Lower lobe of right lung (tissue), 2 donors: ENCODE data around the gene SORL1. TPM values are rescaled to one million over a fixed set of nuclear protein-coding genes. Genes with fewer than 3 reads are reported as not detected.

Experiments used
- ATAC-seq, 2 donors: fragments of 200-7000 bp; cut with Tn5 transposase; one replicate each; pipeline ENCODE4 v1.9.1; 2020 to 2022; ENCODE audit warnings: mild to moderate bottlenecking in 2 of 2, moderate library complexity in 2 of 2
- DNase-seq: peaks from one replicate; pipeline ENCODE4 v3.0.0-alpha.2; 2020
- H3K27ac ChIP-seq: fragments of 200-600 bp; one replicate; pipeline ENCODE4 v1.8.0; 2022
- H3K27me3 ChIP-seq: fragments of 200-600 bp; one replicate; pipeline ENCODE4 v1.8.0; 2022; ENCODE audit warnings: low read depth
- H3K36me3 ChIP-seq: fragments of 200-600 bp; one replicate; pipeline ENCODE4 v1.8.0; 2022; ENCODE audit warnings: mild to moderate bottlenecking
- H3K4me1 ChIP-seq: fragments of 200-600 bp; one replicate; pipeline ENCODE4 v1.8.0; 2022
- H3K4me3 ChIP-seq: fragments of 200-600 bp; one replicate; pipeline ENCODE4 v1.8.0; 2022; ENCODE audit warnings: mild to moderate bottlenecking
- H3K9me3 ChIP-seq: fragments of 200-600 bp; one replicate; pipeline ENCODE4 v1.8.0; 2022
- CTCF ChIP-seq: fragments of 200-600 bp; IDR thresholded peaks from one replicate; pipeline ENCODE4 v1.8.0; 2022; ENCODE audit warnings: antibody characterized with exemption, mild to moderate bottlenecking
- intact Hi-C: fragments of 100-400 bp; cut with DNase I; formaldehyde crosslinking; loops from one replicate; pipeline ENCODE4 v1.11.0; 2022
- total RNA-seq: library from RNA; stranded (reverse); fragmentation: NEBNext Ultra II Directional; extraction: Animal tissue kit (Norgen Biotek cat#: 25700); gene quantifications from one replicate; pipeline ENCODE4 v1.2.1, GENCODE V29; 2021
- donor health status: DM: no; HTN: yes; CAD: no; lungs with severe emphysema.

The SORL1 gene
- total RNA-seq, 1 donor from 2014 or later = 74.0 TPM

- TF ChIP-seq CTCF = no peak
- intact Hi-C loops = no loop called here
Observed at GRCh38 chr11:121581607-121582006, 129.5 kb downstream of the SORL1 start.

GRCh38 chr11:121582296-121582695 is 130.2 kb downstream of the SORL1 start:
- Histone ChIP-seq H3K36me3 (peaks cover 11% of the 10 kb centered on the region), H3K27me3 (no peaks in the 10 kb centered on the region), H3K27ac (no peak overlapping the region), H3K9me3 (no peaks in the 10 kb centered on the region), H3K4me3 (no peak overlapping the region), H3K4me1 (peaks cover 23% of the 10 kb centered on the region)
- TF ChIP-seq CTCF = no peak
- ATAC-seq = no peak
- intact Hi-C loops = no loop called here
- no peak for DNase-seq

More at GRCh38 chr11:121581607-121582006, 129.5 kb downstream of the SORL1 start:
- no peak for DNase-seq
- H3K27me3 ChIP-seq = no peaks in the 10 kb centered on the region
- H3K36me3 ChIP-seq = peaks cover 8% of the 10 kb centered on the region
- H3K9me3 ChIP-seq = no peaks in the 10 kb centered on the region
- H3K27ac ChIP-seq = no peak overlapping the region
- no peak for ATAC-seq
- H3K4me3 ChIP-seq = no peak overlapping the region
- peaks cover 30% of the 10 kb centered on the region for H3K4me1 ChIP-seq

GRCh38 chr11:121583825-121584224 is 131.7 kb downstream of the SORL1 start:
- Histone ChIP-seq H3K27me3 (no peaks in the 10 kb centered on the region), H3K9me3 (no peaks in the 10 kb centered on the region), H3K27ac (no peak overlapping the region), H3K36me3 (peaks cover 26% of the 10 kb centered on the region), H3K4me3 (no peak overlapping the region), H3K4me1 (peaks cover 14% of the 10 kb centered on the region)
- intact Hi-C loops = no loop called here
- no peak for ATAC-seq
- no peak for DNase-seq
- TF ChIP-seq CTCF = no peak

GRCh38 chr11:121586750-121587149 is 134.6 kb downstream of the SORL1 start:
- intact Hi-C loops = no loop called here
- no peak for ATAC-seq
- TF ChIP-seq CTCF = no peak
- Histone ChIP-seq H3K27me3 (no peaks in the 10 kb centered on the region), H3K36me3 (peaks cover 54% of the 10 kb centered on the region), H3K4me1 (peaks cover 19% of the 10 kb centered on the region), H3K27ac (no peak overlapping the region), H3K9me3 (no peaks in the 10 kb centered on the region), H3K4me3 (no peak overlapping the region)
- DNase-seq = no peak

GRCh38 chr11:121587182-121587581 is 135.1 kb downstream of the SORL1 start:
- no peak for TF ChIP-seq CTCF
- DNase-seq (no peak), ATAC-seq (no peak)
- intact Hi-C loops = no loop called here
- H3K9me3 ChIP-seq = no peaks in the 10 kb centered on the region
- H3K4me1 ChIP-seq = peaks cover 17% of the 10 kb centered on the region
- H3K27me3 ChIP-seq = no peaks in the 10 kb centered on the region
- H3K36me3 ChIP-seq = peaks cover 58% of the 10 kb centered on the region
- H3K4me3 ChIP-seq = no peak overlapping the region
- H3K27ac ChIP-seq = no peak overlapping the region

GRCh38 chr11:121588747-121589146 is 136.6 kb downstream of the SORL1 start:
- no peaks in the 10 kb centered on the region for H3K27me3 ChIP-seq
- TF ChIP-seq CTCF = no peak
- peaks cover 9% of the 10 kb centered on the region for H3K4me1 ChIP-seq
- no peaks in the 10 kb centered on the region for H3K9me3 ChIP-seq
- no peak overlapping the region for H3K4me3 ChIP-seq
- intact Hi-C loops = no loop called here
- peaks cover 57% of the 10 kb centered on the region for H3K36me3 ChIP-seq
- DNase-seq (no peak), ATAC-seq (no peak)
- H3K27ac ChIP-seq = no peak overlapping the region
